ENCODE results near the gene ADIG.

ADIG gene

GRCh38 chr20:38581013-38581412, at the start of gene ADIG:
Gene ADIG (plus strand): TSS chr20:38581197. CDS start chr20:38581251, 54 bp downstream.
- H3K36me3 ChIP-seq (ENCODE audit: insufficient read depth, low read length), result no peaks in the 10 kb centered on the region; the same call in 1 of the 2 replicates
- H3K4me1 ChIP-seq (ENCODE audit: insufficient read depth, low read length), result peaks cover 13% of the 10 kb centered on the region; the same call in 1 of the 2 replicates
- no peak within 1 kb of the TSS for H3K9ac ChIP-seq (ENCODE audit: low read depth, low read length)
- no peaks in the 10 kb centered on the region for H3K9me3 ChIP-seq (ENCODE audit: control insufficient read depth, insufficient read depth, low read length)

- Histone ChIP-seq H3K9ac (ENCODE audit: low read depth, low read length) (no peak overlapping the region), H3K9me3 (ENCODE audit: control insufficient read depth, insufficient read depth, low read length) (no peaks in the 10 kb centered on the region), H3K36me3 (ENCODE audit: insufficient read depth, low read length) (peaks cover 18% of the 10 kb centered on the region), H3K4me1 (ENCODE audit: insufficient read depth, low read length) (no peaks in the 10 kb centered on the region)
Measured at GRCh38 chr20:38534756-38535155, 46.2 kb upstream of the ADIG start.

- H3K4me1 ChIP-seq (ENCODE audit: insufficient read depth, low read length), result no peaks in the 10 kb centered on the region
- H3K36me3 ChIP-seq (ENCODE audit: insufficient read depth, low read length), result peaks cover 23% of the 10 kb centered on the region
- H3K9ac ChIP-seq (ENCODE audit: low read depth, low read length), result no peak overlapping the region
- H3K9me3 ChIP-seq (ENCODE audit: control insufficient read depth, insufficient read depth, low read length), result no peaks in the 10 kb centered on the region
Measured at GRCh38 chr20:38536310-38536709, 44.7 kb upstream of the ADIG start.

- no peak overlapping the region for H3K9ac ChIP-seq (ENCODE audit: low read depth, low read length)
- H3K9me3 ChIP-seq (ENCODE audit: control insufficient read depth, insufficient read depth, low read length), result no peaks in the 10 kb centered on the region
- H3K36me3 ChIP-seq (ENCODE audit: insufficient read depth, low read length), result peaks cover 30% of the 10 kb centered on the region
- H3K4me1 ChIP-seq (ENCODE audit: insufficient read depth, low read length), result no peaks in the 10 kb centered on the region
Measured at GRCh38 chr20:38537176-38537575, 43.8 kb upstream of the ADIG start.

GRCh38 chr20:38538789-38539188, 42.2 kb upstream of the ADIG start:
- Histone ChIP-seq H3K9ac (ENCODE audit: low read depth, low read length) (no peak overlapping the region), H3K9me3 (ENCODE audit: control insufficient read depth, insufficient read depth, low read length) (no peaks in the 10 kb centered on the region), H3K36me3 (ENCODE audit: insufficient read depth, low read length) (peaks cover 36% of the 10 kb centered on the region), H3K4me1 (ENCODE audit: insufficient read depth, low read length) (no peaks in the 10 kb centered on the region)

GRCh38 chr20:38543014-38543906, 37.7 kb upstream of the ADIG start:
- Histone ChIP-seq H3K36me3 (ENCODE audit: insufficient read depth, low read length) (peaks cover 36% of the 10 kb centered on the region), H3K4me1 (ENCODE audit: insufficient read depth, low read length) (no peaks in the 10 kb centered on the region), H3K9ac (ENCODE audit: low read depth, low read length) (no peak overlapping the region), H3K9me3 (ENCODE audit: control insufficient read depth, insufficient read depth, low read length) (no peaks in the 10 kb centered on the region)

- H3K36me3 ChIP-seq (ENCODE audit: insufficient read depth, low read length), result peaks cover 36% of the 10 kb centered on the region
- no peak overlapping the region for H3K9ac ChIP-seq (ENCODE audit: low read depth, low read length)
Measured at GRCh38 chr20:38545771-38546170, 35.2 kb upstream of the ADIG start.

GRCh38 chr20:38547288-38548085, 33.5 kb upstream of the ADIG start:
- Histone ChIP-seq H3K36me3 (ENCODE audit: insufficient read depth, low read length) (peaks cover 31% of the 10 kb centered on the region), H3K9me3 (ENCODE audit: control insufficient read depth, insufficient read depth, low read length) (no peaks in the 10 kb centered on the region), H3K9ac (ENCODE audit: low read depth, low read length) (no peak overlapping the region), H3K4me1 (ENCODE audit: insufficient read depth, low read length) (no peaks in the 10 kb centered on the region)

More at GRCh38 chr20:38545771-38546170, 35.2 kb upstream of the ADIG start:
- Histone ChIP-seq H3K9me3 (ENCODE audit: control insufficient read depth, insufficient read depth, low read length) (no peaks in the 10 kb centered on the region), H3K4me1 (ENCODE audit: insufficient read depth, low read length) (no peaks in the 10 kb centered on the region)

GRCh38 chr20:38548356-38549083, 32.5 kb upstream of the ADIG start:
- H3K36me3 ChIP-seq (ENCODE audit: insufficient read depth, low read length), result peaks cover 29% of the 10 kb centered on the region
- no peaks in the 10 kb centered on the region; the same call in 1 of the 2 replicates for H3K4me1 ChIP-seq (ENCODE audit: insufficient read depth, low read length)
- no peaks in the 10 kb centered on the region for H3K9me3 ChIP-seq (ENCODE audit: control insufficient read depth, insufficient read depth, low read length)
- no peak overlapping the region for H3K9ac ChIP-seq (ENCODE audit: low read depth, low read length)

- Histone ChIP-seq H3K9ac (ENCODE audit: low read depth, low read length) (no peak overlapping the region), H3K9me3 (ENCODE audit: control insufficient read depth, insufficient read depth, low read length) (no peaks in the 10 kb centered on the region), H3K36me3 (ENCODE audit: insufficient read depth, low read length) (peaks cover 23% of the 10 kb centered on the region), H3K4me1 (ENCODE audit: insufficient read depth, low read length) (no peaks in the 10 kb centered on the region; the same call in 1 of the 2 replicates)
Measured at GRCh38 chr20:38550274-38550673, 30.7 kb upstream of the ADIG start.

- no peak overlapping the region for H3K9ac ChIP-seq (ENCODE audit: low read depth, low read length)
- H3K36me3 ChIP-seq (ENCODE audit: insufficient read depth, low read length), result peaks cover 21% of the 10 kb centered on the region
- H3K4me1 ChIP-seq (ENCODE audit: insufficient read depth, low read length), result no peaks in the 10 kb centered on the region; the same call in 1 of the 2 replicates
- no peaks in the 10 kb centered on the region for H3K9me3 ChIP-seq (ENCODE audit: control insufficient read depth, insufficient read depth, low read length)
Measured at GRCh38 chr20:38551056-38551626, 29.9 kb upstream of the ADIG start.

- H3K9ac ChIP-seq (ENCODE audit: low read depth, low read length), result no peak overlapping the region
- H3K36me3 ChIP-seq (ENCODE audit: insufficient read depth, low read length), result peaks cover 13% of the 10 kb centered on the region
- no peaks in the 10 kb centered on the region for H3K9me3 ChIP-seq (ENCODE audit: control insufficient read depth, insufficient read depth, low read length)
- peaks cover 8% of the 10 kb centered on the region for H3K4me1 ChIP-seq (ENCODE audit: insufficient read depth, low read length)
Measured at GRCh38 chr20:38554986-38555385, 26.0 kb upstream of the ADIG start.

GRCh38 chr20:38555395-38555794, 25.6 kb upstream of the ADIG start:
- Histone ChIP-seq H3K9me3 (ENCODE audit: control insufficient read depth, insufficient read depth, low read length) (no peaks in the 10 kb centered on the region), H3K36me3 (ENCODE audit: insufficient read depth, low read length) (peaks cover 13% of the 10 kb centered on the region), H3K9ac (ENCODE audit: low read depth, low read length) (no peak overlapping the region), H3K4me1 (ENCODE audit: insufficient read depth, low read length) (peaks cover 12% of the 10 kb centered on the region)

GRCh38 chr20:38557174-38557573, 23.8 kb upstream of the ADIG start:
- H3K9ac ChIP-seq (ENCODE audit: low read depth, low read length), result no peak overlapping the region
- peaks cover 17% of the 10 kb centered on the region for H3K4me1 ChIP-seq (ENCODE audit: insufficient read depth, low read length)
- H3K36me3 ChIP-seq (ENCODE audit: insufficient read depth, low read length), result 0 out of 2 replicates have a peak, but pooled peaks cover 5% of the 10 kb centered on the region
- H3K9me3 ChIP-seq (ENCODE audit: control insufficient read depth, insufficient read depth, low read length), result no peaks in the 10 kb centered on the region

All from ES-I3 (cell line).